ENCODE data around the gene CDCA8.

- TF ChIP-seq EZH2 (IDR thresholded peaks at IDR 0.05) (no peak), POLR2AphosphoS5 (IDR thresholded peaks at IDR 0.05; ENCODE audit: borderline replicate concordance, low read depth, low read length) (no peak)
Measured at GRCh38 chr1:37688926-37689325, 3.4 kb upstream of the CDCA8 start.
